HG03159 (cell line): Measurements from ENCODE around the gene SPRR3.

Experiments
- ATAC-seq: cut with Tn5 transposase; IDR thresholded peaks from one replicate; pipeline ENCODE4 v1.9.1; 2021; ENCODE audit warnings: mild to moderate bottlenecking, moderate library complexity; ENCODE audit not compliant: unreplicated experiment

Gene SPRR3

GRCh38 chr1:153001382-153001781 lies at the start of gene SPRR3:
Gene SPRR3 (plus strand): TSS chr1:153001749. CDS start chr1:153003021, 1,272 bp downstream.
- ATAC-seq, result no peak

GRCh38 chr1:152953761-152954160 lies 47.8 kb upstream of the SPRR3 start:
- no peak for ATAC-seq

- no peak for ATAC-seq
Observed at GRCh38 chr1:152954436-152954835, 47.1 kb upstream of the SPRR3 start.

GRCh38 chr1:152957561-152957960 lies 44.0 kb upstream of the SPRR3 start:
- ATAC-seq, result no peak

- ATAC-seq, result no peak
Observed at GRCh38 chr1:152959273-152959672, 42.3 kb upstream of the SPRR3 start.

- no peak for ATAC-seq
Observed at GRCh38 chr1:152959801-152960451, 41.6 kb upstream of the SPRR3 start.

GRCh38 chr1:152960452-152961044 lies 41.0 kb upstream of the SPRR3 start:
- ATAC-seq, result no peak

GRCh38 chr1:152961226-152961891 lies 40.2 kb upstream of the SPRR3 start:
- no peak for ATAC-seq

GRCh38 chr1:152962876-152963415 lies 38.6 kb upstream of the SPRR3 start:
- no peak for ATAC-seq

GRCh38 chr1:152964536-152964935 lies 37.0 kb upstream of the SPRR3 start:
- ATAC-seq, result no peak

- ATAC-seq, result no peak
Observed at GRCh38 chr1:152965853-152966252, 35.7 kb upstream of the SPRR3 start.

GRCh38 chr1:152967201-152967600 lies 34.3 kb upstream of the SPRR3 start:
- ATAC-seq, result no peak

- peak; percentile 88 for ATAC-seq
Observed at GRCh38 chr1:152968248-152968647, 33.3 kb upstream of the SPRR3 start.

- no peak for ATAC-seq
Observed at GRCh38 chr1:152969036-152969435, 32.5 kb upstream of the SPRR3 start.

- no peak for ATAC-seq
Observed at GRCh38 chr1:152970495-152970894, 31.1 kb upstream of the SPRR3 start, which contains the start of gene SPRR4. Gene SPRR4 (plus strand): TSS chr1:152970648. CDS start chr1:152971891, 1,243 bp downstream.

GRCh38 chr1:152972196-152972886 lies 29.2 kb upstream of the SPRR3 start:
- ATAC-seq, result no peak

- no peak for ATAC-seq
Observed at GRCh38 chr1:152976688-152977087, 24.9 kb upstream of the SPRR3 start.

GRCh38 chr1:152977614-152978013 lies 23.9 kb upstream of the SPRR3 start:
- no peak for ATAC-seq

GRCh38 chr1:152980676-152981075 lies 20.9 kb upstream of the SPRR3 start:
- ATAC-seq, result no peak

GRCh38 chr1:152981146-152981871 lies 20.2 kb upstream of the SPRR3 start:
- ATAC-seq, result no peak

GRCh38 chr1:152982076-152982475 lies 19.5 kb upstream of the SPRR3 start:
- no peak for ATAC-seq
